Keratinocyte (primary cell): ENCODE data around the gene NHSL2. TPM values are rescaled to one million over a fixed set of nuclear protein-coding genes. Genes with fewer than 3 reads are reported as not detected.

Experiments
- DNase-seq: peaks from one replicate; pipeline ENCODE4 v3.0.0-alpha.2; 2011; ENCODE audit warnings: low read depth, missing footprints, low spot score
- FAIRE-seq: peaks from 2 replicates; lab custom pipeline; 2011; peaks lifted over from hg19 to GRCh38; lab: Jason Lieb, UNC
- H2AFZ ChIP-seq: 2 replicates; pipeline ENCODE4 v1.6.0; 2012; ENCODE audit warnings: low read length, control low read depth, inconsistent platforms; ENCODE audit not compliant: control insufficient read depth
- H3K27ac ChIP-seq: 2 replicates; pipeline ENCODE4 v1.5.1; 2011; ENCODE audit warnings: low read length; ENCODE audit not compliant: control insufficient read depth, insufficient read depth
- H3K27me3 ChIP-seq: 3 replicates; pipeline ENCODE4 v1.6.0; 2011; ENCODE audit warnings: low read length; ENCODE audit not compliant: control insufficient read depth, insufficient read depth; ENCODE audit errors: extremely low read depth
- H3K36me3 ChIP-seq, 2 experiments: 2 replicates in 1 of 2; 3 replicates in 1 of 2; pipeline ENCODE4 v1.5.1; 2011; ENCODE audit warnings: low read length in 2 of 2, mild to moderate bottlenecking in 1 of 2; ENCODE audit not compliant: control insufficient read depth in 2 of 2, insufficient read depth in 2 of 2; ENCODE audit errors: extremely low read depth in 1 of 2
- H3K4me1 ChIP-seq: 3 replicates; pipeline ENCODE4 v1.5.1; 2011; ENCODE audit warnings: low read length; ENCODE audit not compliant: control insufficient read depth, insufficient read depth; ENCODE audit errors: extremely low read depth
- H3K4me2 ChIP-seq: 3 replicates; pipeline ENCODE4 v1.6.0; 2011; ENCODE audit warnings: low read depth, low read length; ENCODE audit not compliant: control insufficient read depth, insufficient read depth; ENCODE audit errors: extremely low read depth
- H3K4me3 ChIP-seq, 3 experiments: fragments of 200-600 bp in 1 of 3; sonication (generic) in 1 of 3; 2 replicates in 2 of 3; 3 replicates in 1 of 3; pipeline ENCODE4 v1.5.1; 2011 to 2016; ENCODE audit warnings: low read length in 3 of 3, mild to moderate bottlenecking in 3 of 3, control low read depth in 2 of 3, inconsistent platforms in 1 of 3, low read depth in 1 of 3, mixed read lengths in 1 of 3, mixed run types in 1 of 3, moderate library complexity in 1 of 3; ENCODE audit not compliant: control insufficient read depth in 2 of 3, insufficient read depth in 2 of 3; ENCODE audit errors: extremely low read depth in 1 of 3
- H3K79me2 ChIP-seq: 2 replicates; pipeline ENCODE4 v1.6.0; 2012; ENCODE audit warnings: low read length; ENCODE audit not compliant: control insufficient read depth, insufficient read depth
- H3K9ac ChIP-seq: 3 replicates; pipeline ENCODE4 v1.6.0; 2011; ENCODE audit warnings: low read length; ENCODE audit not compliant: control insufficient read depth, insufficient read depth; ENCODE audit errors: extremely low read depth
- H3K9me1 ChIP-seq: 3 replicates; pipeline ENCODE4 v1.6.0; 2011; ENCODE audit warnings: low read length; ENCODE audit not compliant: control insufficient read depth, insufficient read depth; ENCODE audit errors: extremely low read depth
- H3K9me3 ChIP-seq: 2 replicates; pipeline ENCODE4 v1.5.1; 2012; ENCODE audit warnings: low read depth, low read length; ENCODE audit not compliant: control insufficient read depth
- H4K20me1 ChIP-seq: 3 replicates; pipeline ENCODE4 v1.6.0; 2011; ENCODE audit warnings: low read length; ENCODE audit not compliant: control insufficient read depth, insufficient read depth; ENCODE audit errors: extremely low read depth
- CTCF ChIP-seq, 3 experiments: IDR thresholded peaks in 1 of 3; conservative IDR thresholded peaks in 1 of 3; optimal IDR thresholded peaks in 1 of 3; 2 replicates in 2 of 3; 3 replicates in 1 of 3; pipeline versions ENCODE3 to v1.5.1; 2011; ENCODE audit warnings: low read length in 3 of 3, mild to moderate bottlenecking in 3 of 3, moderate library complexity in 2 of 3, control low read depth in 1 of 3, inconsistent platforms in 1 of 3; ENCODE audit not compliant: insufficient read depth in 2 of 3; ENCODE audit errors: extremely low read depth in 1 of 3
- EZH2 ChIP-seq: IDR thresholded peaks from one replicate; pipeline ENCODE4 v1.6.1; 2012; ENCODE audit warnings: inconsistent platforms, mild to moderate bottlenecking, low read length, moderate library complexity
- dilution Hi-C: fragments of 300-500 bp; cut with MboI; formaldehyde crosslinking; loops from one replicate; pipeline ENCODE4 v1.7.0; 2020; ENCODE audit warnings: low sequenced_read_pairs; ENCODE audit not compliant: extremely low pct_ligation_motif_present
- polyA plus RNA-seq, 5 experiments: library from polyadenylated mRNA; depleted of rRNA in 3 of 5; stranded (reverse) in 3 of 5; stranded (forward) in 1 of 5; unstranded in 1 of 5; fragments of >200 nt; gene quantifications; 1 replicate in 1 of 5; 2 replicates in 3 of 5; 3 replicates in 1 of 5; pipeline versions ENCODE4 v1.2.1 to v1.2.3, GENCODE V29; 2011 to 2012; ENCODE audit warnings: missing spikeins in 2 of 5, low read depth in 1 of 5, low replicate concordance in 1 of 5

NHSL2 gene
- polyA plus RNA-seq, 1 donor (not counting 4 experiments of a cell fraction or from before 2014, with no cell fraction given) = 0.04 TPM

GRCh38 chrX:72009731-72010130 is 99.1 kb downstream of the NHSL2 start:
- no peak overlapping the region for H3K4me2 ChIP-seq
- H3K27ac ChIP-seq = no peak overlapping the region
- dilution Hi-C loops = no loop called here
- H3K36me3 ChIP-seq = no peaks in the 10 kb centered on the region
- H3K9me1 ChIP-seq = no peaks in the 10 kb centered on the region
- TF ChIP-seq EZH2 = no peak
- no peak for TF ChIP-seq CTCF (optimal IDR thresholded peaks at IDR 0.05 in 1 of 3, IDR thresholded peaks at IDR 0.05 in 1 of 3, conservative IDR thresholded peaks at IDR 0.05 in 1 of 3; ENCODE audit: extremely low read depth in 1 of 3, insufficient read depth in 2 of 3, low read length in 3 of 3)
- H3K4me1 ChIP-seq = no peaks in the 10 kb centered on the region
- H3K4me3 ChIP-seq = no peak overlapping the region
- FAIRE-seq = no peak
- H2AFZ ChIP-seq = no peak overlapping the region
- H3K9ac ChIP-seq = no peak overlapping the region
- H3K79me2 ChIP-seq = no peaks in the 10 kb centered on the region
- peaks cover 17% of the 10 kb centered on the region for H3K27me3 ChIP-seq
- peaks cover 2% of the 10 kb centered on the region for H4K20me1 ChIP-seq
- no peak for DNase-seq
- no peaks in the 10 kb centered on the region for H3K9me3 ChIP-seq

DNA sequence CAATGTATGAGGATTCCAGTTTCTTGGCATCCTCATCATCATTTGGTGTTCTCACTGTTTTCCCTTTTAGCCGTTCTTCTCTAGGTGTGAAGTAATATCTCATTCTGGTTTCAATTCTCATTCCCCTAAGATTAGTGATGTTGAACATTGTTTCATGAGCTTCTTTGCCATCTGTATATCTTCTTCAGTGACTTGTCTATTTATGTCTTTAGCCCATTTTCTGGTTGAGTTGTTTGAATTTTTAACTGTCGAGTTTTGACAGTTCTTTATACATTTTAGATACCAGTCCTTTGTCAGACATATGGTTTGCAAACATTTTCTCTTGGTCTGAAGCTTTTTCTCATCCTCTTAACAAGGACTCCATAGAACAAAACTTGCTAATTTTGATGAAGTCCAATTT is 101.1 kb downstream of the NHSL2 start:
- Histone ChIP-seq H3K9me3 (no peaks in the 10 kb centered on the region), H3K79me2 (no peaks in the 10 kb centered on the region), H3K9ac (no peak overlapping the region), H3K4me2 (no peak overlapping the region), H2AFZ (no peak overlapping the region), H3K9me1 (no peaks in the 10 kb centered on the region), H3K27me3 (peaks cover 22% of the 10 kb centered on the region), H3K4me1 (no peaks in the 10 kb centered on the region), H3K36me3 (no peaks in the 10 kb centered on the region), H4K20me1 (no peaks in the 10 kb centered on the region), H3K4me3 (no peak overlapping the region), H3K27ac (no peak overlapping the region)
- FAIRE-seq (no peak), DNase-seq (no peak)
- TF ChIP-seq EZH2 (no peak), CTCF (optimal IDR thresholded peaks at IDR 0.05 in 1 of 3, IDR thresholded peaks at IDR 0.05 in 1 of 3, conservative IDR thresholded peaks at IDR 0.05 in 1 of 3; ENCODE audit: extremely low read depth in 1 of 3, insufficient read depth in 2 of 3, low read length in 3 of 3) (no peak)
- dilution Hi-C loops = no loop called here
